K562 (cell line): Measurements from ENCODE around the gene RPS2. TPM values are rescaled to one million over a fixed set of nuclear protein-coding genes. Genes with fewer than 3 reads are reported as not detected.
A peak's percentile ranks its signal among the peaks of the same experiment; 100 is the strongest.

Experiments used
- ATF2 ChIP-seq: sonication (generic); formaldehyde crosslinking; IDR thresholded peaks from 2 replicates; pipeline ENCODE4 v1.8.1; 2022; ENCODE audit warnings: missing genetic modification reagents
- BHLHE40 ChIP-seq: IDR thresholded peaks from 2 replicates; pipeline ENCODE4 v1.6.1; 2011; ENCODE audit warnings: low read length, improper control_type of control experiment
- C11orf30 ChIP-seq: fragments of 450-650 bp; IDR thresholded peaks from 2 replicates; pipeline ENCODE4 v1.6.1; 2016; ENCODE audit warnings: low read depth, mild to moderate bottlenecking
- COPS2 ChIP-seq: fragments of 450-650 bp; conservative IDR thresholded peaks from 2 replicates; pipeline ENCODE4 v1.6.1; 2016; ENCODE audit warnings: mild to moderate bottlenecking, moderate library complexity
- DDX20 ChIP-seq: fragments of 450-650 bp; IDR thresholded peaks from 2 replicates; pipeline ENCODE4 v1.6.1; 2016; ENCODE audit warnings: missing genetic modification characterization, low read depth, mild to moderate bottlenecking, missing compliant biosample characterization, moderate library complexity
- HNRNPL ChIP-seq: fragments of 200-400 bp; formaldehyde crosslinking; IDR thresholded peaks from 2 replicates; pipeline ENCODE4 v1.6.1; 2017; ENCODE audit warnings: low read depth, mild to moderate bottlenecking, low read length
- ILF3 ChIP-seq: fragments of 450-650 bp; IDR thresholded peaks from 2 replicates; pipeline ENCODE4 v1.6.1; 2018; ENCODE audit warnings: antibody characterized with exemption, mild to moderate bottlenecking, moderate library complexity, borderline replicate concordance
- NFATC3 ChIP-seq: fragments of 450-650 bp; IDR thresholded peaks from 2 replicates; pipeline ENCODE4 v1.6.1; 2017; ENCODE audit warnings: mild to moderate bottlenecking
- NFXL1 ChIP-seq: fragments of 450-650 bp; formaldehyde crosslinking; IDR thresholded peaks from 2 replicates; pipeline ENCODE4 v1.4.0; 2021; ENCODE audit warnings: mild to moderate bottlenecking
- NRF1 ChIP-seq, 2 experiments: fragments of 450-650 bp; IDR thresholded peaks in 1 of 2; conservative IDR thresholded peaks in 1 of 2; 2 replicates each; pipeline ENCODE4 v1.6.1; 2014; ENCODE audit warnings: mild to moderate bottlenecking in 2 of 2
- POLR3G ChIP-seq: IDR thresholded peaks from 2 replicates; pipeline ENCODE4 v1.6.1; 2011; ENCODE audit not compliant: insufficient read length, insufficient replicate concordance; ENCODE audit errors: extremely low read depth
- RBBP5 ChIP-seq: fragments of 200-600 bp; sonication (generic); IDR thresholded peaks from 2 replicates; pipeline ENCODE4 v1.6.1; 2012; ENCODE audit warnings: borderline replicate concordance, mild to moderate bottlenecking, low read length, control low read depth, inconsistent platforms; ENCODE audit not compliant: insufficient read depth, poor library complexity, severe bottlenecking
- SRSF1 ChIP-seq: fragments of 200-400 bp; formaldehyde crosslinking; IDR thresholded peaks from 2 replicates; pipeline ENCODE4 v1.6.1; 2017; ENCODE audit warnings: mild to moderate bottlenecking, low read depth, low read length, moderate library complexity
- STAT5A ChIP-seq: IDR thresholded peaks from 2 replicates; pipeline ENCODE4 v1.6.1; 2012; ENCODE audit warnings: low read length, inconsistent platforms, borderline replicate concordance
- TAF7 ChIP-seq: fragments of 450-650 bp; IDR thresholded peaks from 2 replicates; pipeline ENCODE4 v1.6.1; 2016; ENCODE audit warnings: missing genetic modification characterization, missing compliant biosample characterization
- TEAD4 ChIP-seq, 2 experiments: sonication (generic) in 1 of 2; formaldehyde crosslinking in 1 of 2; IDR thresholded peaks; 2 replicates each; pipeline versions ENCODE4 v1.6.1 to v1.8.0; 2012 to 2022; ENCODE audit warnings: borderline replicate concordance in 1 of 2, inconsistent platforms in 1 of 2, low read length in 1 of 2, mild to moderate bottlenecking in 1 of 2, missing genetic modification reagents in 1 of 2
- USF1 ChIP-seq: sonication (generic); formaldehyde crosslinking; IDR thresholded peaks from 2 replicates; pipeline ENCODE4 v1.9.0; 2022; ENCODE audit warnings: mild to moderate bottlenecking, missing genetic modification reagents
- ZBTB11 ChIP-seq, 3 experiments: fragments of 200-800 bp in 1 of 3; fragments of 250-450 bp in 1 of 3; fragments of 450-650 bp in 1 of 3; sonication (Bioruptor Pico) in 1 of 3; sonication (Bioruptor generic) in 1 of 3; formaldehyde crosslinking in 1 of 3; IDR thresholded peaks; 2 replicates each; pipeline versions ENCODE4 v1.6.1 to v1.8.0; 2016 to 2022; ENCODE audit warnings: mild to moderate bottlenecking in 2 of 3, missing genetic modification characterization in 2 of 3, missing compliant biosample characterization in 1 of 3, moderate library complexity in 1 of 3
- ZNF12 ChIP-seq: sonication (generic); formaldehyde crosslinking; IDR thresholded peaks from 2 replicates; pipeline ENCODE4 v1.4.0; 2020; ENCODE audit warnings: mild to moderate bottlenecking, missing genetic modification reagents
- polyA plus RNA-seq, 8 experiments: library from polyadenylated mRNA; depleted of rRNA in 4 of 8; stranded (reverse) in 5 of 8; unstranded in 3 of 8; fragments of >200 nt; fragmentation: Nextera tagmentation in 2 of 8; fragmentation: Illumina TruSeq in 1 of 8; extraction: Ambion mirVana in 2 of 8; extraction: Trizol in 1 of 8; gene quantifications; 2 replicates each; pipeline versions ENCODE4 v1.2.1 to v1.2.3, GENCODE V29; 2011 to 2014; ENCODE audit warnings: inconsistent platforms in 1 of 8, missing spikeins in 1 of 8
- total RNA-seq, 7 experiments: library from RNA; depleted of rRNA in 6 of 7; stranded (reverse); fragments of >200 nt in 6 of 7; fragmentation: Illumina TruSeq in 2 of 7; extraction: Trizol in 2 of 7; gene quantifications; 2 replicates each; pipeline versions ENCODE4 v1.2.1 to v1.2.3, GENCODE V29; 2011 to 2021; ENCODE audit warnings: low replicate concordance in 1 of 7
- TF ChIP-seq, protein P1 (sequence below): fragments of 450-650 bp; IDR thresholded peaks from 2 replicates; pipeline ENCODE4 v1.7.0; 2016; ENCODE audit warnings: borderline replicate concordance

Gene RPS2
- total and polyA plus RNA-seq, 9 of the 15 experiments (the other 6 are each of a cell fraction or from before 2014, with no cell fraction given) = 834 to 4,794 (median 3,793) TPM

DNA sequence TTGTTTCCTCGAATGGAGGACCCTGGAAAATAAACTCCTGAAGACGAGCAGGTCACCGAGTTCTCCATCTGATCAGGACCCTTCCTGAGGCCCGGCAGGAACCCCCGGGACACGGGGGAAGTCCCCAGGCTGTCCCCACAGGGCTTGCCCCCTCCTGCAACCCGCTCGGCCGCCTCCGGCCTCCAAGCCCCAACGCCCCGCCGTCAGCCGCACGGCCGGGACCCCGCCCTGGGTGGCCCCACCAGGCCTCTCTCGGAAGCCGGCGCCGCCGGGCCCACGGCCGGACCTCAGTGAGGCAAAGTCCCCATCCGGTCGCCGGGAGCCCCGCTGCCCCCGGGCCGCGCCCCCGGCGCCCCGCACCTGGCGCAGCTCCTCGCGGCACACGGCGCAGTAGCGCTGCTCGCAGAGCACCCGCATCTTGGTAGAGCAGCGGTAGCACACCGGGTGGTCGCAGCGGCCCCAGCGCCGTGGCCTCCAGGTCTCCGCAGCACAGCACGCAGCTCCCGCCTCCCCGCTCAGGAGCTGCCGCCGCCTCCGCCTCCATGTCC, 44.6 kb upstream of the RPS2 start (continued):
- TF ChIP-seq C11orf30 (no peak), ZBTB11 (CRISPR knock-in tag; IDR thresholded peaks at IDR 0.05) (peak in 1 of 3 experiments; percentile 27; a peak in 1 of 6 replicates), ILF3 (no peak), POLR3G (no peak), USF1 (no peak), SRSF1 (no peak), DDX20 (no peak), ATF2 (CRISPR knock-in tag) (no peak), BHLHE40 (no peak), NFATC3 (no peak), STAT5A (no peak), COPS2 (no peak), RBBP5 (peak; percentile 59), TEAD4 (IDR thresholded peaks at IDR 0.05; ENCODE audit: low read length) (no peak; the same call in 1 of the 2 replicates), TEAD4 (CRISPR knock-in tag; IDR thresholded peaks at IDR 0.05; ENCODE audit: borderline replicate concordance) (no peak), HNRNPL (no peak), TAF7 (no peak), ZNF12 (CRISPR knock-in tag) (no peak), NRF1 (conservative IDR thresholded peaks at IDR 0.05 in 1 of 2, IDR thresholded peaks at IDR 0.05 in 1 of 2) (no peak; a peak in 2 of 4 replicates), NFXL1 (CRISPR knock-in tag) (no peak)
- TF ChIP-seq, protein P1, sequence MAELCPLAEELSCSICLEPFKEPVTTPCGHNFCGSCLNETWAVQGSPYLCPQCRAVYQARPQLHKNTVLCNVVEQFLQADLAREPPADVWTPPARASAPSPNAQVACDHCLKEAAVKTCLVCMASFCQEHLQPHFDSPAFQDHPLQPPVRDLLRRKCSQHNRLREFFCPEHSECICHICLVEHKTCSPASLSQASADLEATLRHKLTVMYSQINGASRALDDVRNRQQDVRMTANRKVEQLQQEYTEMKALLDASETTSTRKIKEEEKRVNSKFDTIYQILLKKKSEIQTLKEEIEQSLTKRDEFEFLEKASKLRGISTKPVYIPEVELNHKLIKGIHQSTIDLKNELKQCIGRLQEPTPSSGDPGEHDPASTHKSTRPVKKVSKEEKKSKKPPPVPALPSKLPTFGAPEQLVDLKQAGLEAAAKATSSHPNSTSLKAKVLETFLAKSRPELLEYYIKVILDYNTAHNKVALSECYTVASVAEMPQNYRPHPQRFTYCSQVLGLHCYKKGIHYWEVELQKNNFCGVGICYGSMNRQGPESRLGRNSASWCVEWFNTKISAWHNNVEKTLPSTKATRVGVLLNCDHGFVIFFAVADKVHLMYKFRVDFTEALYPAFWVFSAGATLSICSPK = no peak
